K562 (cell line): ENCODE measurements around the gene ZNF74. TPM values are rescaled to one million over a fixed set of nuclear protein-coding genes. Genes with fewer than 3 reads are reported as not detected.

ENCODE experiments used
- ATF3 ChIP-seq, 2 experiments: fragments of 450-650 bp in 1 of 2; sonication (generic) in 1 of 2; formaldehyde crosslinking in 1 of 2; IDR thresholded peaks in 1 of 2; conservative IDR thresholded peaks in 1 of 2; 2 replicates each; pipeline versions ENCODE4 v1.6.1 to v1.8.1; 2016 to 2023; ENCODE audit warnings: mild to moderate bottlenecking in 2 of 2, moderate library complexity in 2 of 2, inconsistent platforms in 1 of 2, missing genetic modification reagents in 1 of 2
- C11orf30 ChIP-seq: fragments of 450-650 bp; IDR thresholded peaks from 2 replicates; pipeline ENCODE4 v1.6.1; 2016; ENCODE audit warnings: low read depth, mild to moderate bottlenecking
- CREB5 ChIP-seq: fragments of 250-450 bp; sonication (Bioruptor Pico); IDR thresholded peaks from 2 replicates; pipeline ENCODE4 v1.5.0; 2020; ENCODE audit warnings: mild to moderate bottlenecking
- HEY1 ChIP-seq: fragments of 250-450 bp; sonication (Bioruptor Pico); IDR thresholded peaks from 2 replicates; pipeline ENCODE4 v1.5.0; 2020; ENCODE audit warnings: mild to moderate bottlenecking, moderate library complexity, borderline replicate concordance
- HNRNPK ChIP-seq: fragments of 200-400 bp; formaldehyde crosslinking; IDR thresholded peaks from one replicate; pipeline ENCODE4 v1.6.1; 2018; ENCODE audit warnings: mild to moderate bottlenecking, low read depth, low read length; ENCODE audit not compliant: poor library complexity, severe bottlenecking
- KDM2B ChIP-seq: fragments of 250-450 bp; sonication (Bioruptor Pico); IDR thresholded peaks from 2 replicates; pipeline ENCODE4 v1.8.0; 2021; ENCODE audit warnings: mild to moderate bottlenecking, moderate library complexity
- NEUROD1 ChIP-seq: fragments of 150-350 bp; IDR thresholded peaks from 2 replicates; pipeline ENCODE4 v1.6.1; 2014; ENCODE audit warnings: borderline replicate concordance, low read length, low read depth; ENCODE audit not compliant: partially characterized antibody
- NFE2L1 ChIP-seq: fragments of 450-650 bp; IDR thresholded peaks from 2 replicates; pipeline ENCODE4 v1.6.1; 2016; ENCODE audit warnings: missing genetic modification characterization, low read depth, mild to moderate bottlenecking, missing compliant biosample characterization, moderate library complexity, borderline replicate concordance
- PHB ChIP-seq: fragments of 250-450 bp; sonication (Bioruptor Pico); IDR thresholded peaks from 2 replicates; pipeline ENCODE4 v1.5.0; 2021
- POLR2G ChIP-seq: fragments of 200-400 bp; formaldehyde crosslinking; IDR thresholded peaks from 2 replicates; pipeline ENCODE4 v1.6.1; 2017; ENCODE audit warnings: low read depth, mild to moderate bottlenecking, antibody characterized with exemption, low read length, moderate library complexity
- RFX7 ChIP-seq: fragments of 250-450 bp; sonication (Bioruptor Pico); IDR thresholded peaks from 2 replicates; pipeline ENCODE4 v1.5.1; 2021; ENCODE audit warnings: mild to moderate bottlenecking
- SAP30 ChIP-seq: fragments of 200-600 bp; sonication (generic); IDR thresholded peaks from 2 replicates; pipeline ENCODE4 v1.6.1; 2012; ENCODE audit warnings: borderline replicate concordance, low read depth, mild to moderate bottlenecking, moderate library complexity, low read length, control low read depth, inconsistent platforms; ENCODE audit not compliant: insufficient read depth, poor library complexity, severe bottlenecking
- STAT5B ChIP-seq: fragments of 250-450 bp; sonication (Bioruptor Pico); IDR thresholded peaks from 2 replicates; pipeline ENCODE4 v1.8.0; 2021; ENCODE audit warnings: mild to moderate bottlenecking, inconsistent platforms
- TBL1XR1 ChIP-seq, 2 experiments: IDR thresholded peaks; 2 replicates each; pipeline ENCODE4 v1.6.1; 2012; ENCODE audit warnings: improper control_type of control experiment in 2 of 2, low read length in 2 of 2, mild to moderate bottlenecking in 1 of 2
- TCF15 ChIP-seq: fragments of 250-450 bp; sonication (Bioruptor Pico); IDR thresholded peaks from 2 replicates; pipeline ENCODE4 v1.8.0; 2022; ENCODE audit warnings: moderate library complexity, mild to moderate bottlenecking, inconsistent platforms
- ZNF12 ChIP-seq: sonication (generic); formaldehyde crosslinking; IDR thresholded peaks from 2 replicates; pipeline ENCODE4 v1.4.0; 2020; ENCODE audit warnings: mild to moderate bottlenecking, missing genetic modification reagents
- ZNF175 ChIP-seq: fragments of 200-800 bp; sonication (Bioruptor generic); IDR thresholded peaks from 2 replicates; pipeline ENCODE4 v1.6.1; 2016; ENCODE audit warnings: low read depth, mild to moderate bottlenecking, missing genetic modification characterization, missing compliant biosample characterization
- ZNF217 ChIP-seq: sonication (generic); formaldehyde crosslinking; IDR thresholded peaks from 2 replicates; pipeline ENCODE4 v1.8.0; 2022; ENCODE audit warnings: mild to moderate bottlenecking, missing genetic modification reagents
- ZNF253 ChIP-seq: fragments of 250-450 bp; sonication (Bioruptor Pico); conservative IDR thresholded peaks from 2 replicates; pipeline ENCODE4 v1.6.1; 2021; ENCODE audit warnings: mild to moderate bottlenecking
- ZNF551 ChIP-seq: fragments of 250-450 bp; sonication (Bioruptor Pico); IDR thresholded peaks from 2 replicates; pipeline ENCODE4 v1.5.0; 2021; ENCODE audit warnings: mild to moderate bottlenecking, moderate library complexity
- ZNF740 ChIP-seq, 3 experiments: fragments of 200-800 bp in 1 of 3; sonication (Bioruptor generic) in 1 of 3; sonication (generic) in 1 of 3; formaldehyde crosslinking in 1 of 3; IDR thresholded peaks; 2 replicates each; pipeline versions ENCODE4 v1.6.1 to v1.8.0; 2016 to 2022; ENCODE audit warnings: mild to moderate bottlenecking in 2 of 3, missing compliant biosample characterization in 2 of 3, missing genetic modification characterization in 2 of 3, missing genetic modification reagents in 1 of 3
- polyA plus RNA-seq, 8 experiments: library from polyadenylated mRNA; depleted of rRNA in 4 of 8; stranded (reverse) in 5 of 8; unstranded in 3 of 8; fragments of >200 nt; fragmentation: Nextera tagmentation in 2 of 8; fragmentation: Illumina TruSeq in 1 of 8; extraction: Ambion mirVana in 2 of 8; extraction: Trizol in 1 of 8; gene quantifications; 2 replicates each; pipeline versions ENCODE4 v1.2.1 to v1.2.3, GENCODE V29; 2011 to 2014; ENCODE audit warnings: inconsistent platforms in 1 of 8, missing spikeins in 1 of 8
- total RNA-seq, 7 experiments: library from RNA; depleted of rRNA in 6 of 7; stranded (reverse); fragments of >200 nt in 6 of 7; fragmentation: Illumina TruSeq in 2 of 7; extraction: Trizol in 2 of 7; gene quantifications; 2 replicates each; pipeline versions ENCODE4 v1.2.1 to v1.2.3, GENCODE V29; 2011 to 2021; ENCODE audit warnings: low replicate concordance in 1 of 7

Gene ZNF74
- total and polyA plus RNA-seq, 9 of the 15 experiments (the other 6 are each of a cell fraction or from before 2014, with no cell fraction given): 2.4 to 53.5 (median 31.5) TPM

GRCh38 chr22:20430101-20430719 is 36.3 kb downstream of the ZNF74 start (continued):
- no peak for TF ChIP-seq TCF15 (CRISPR knock-in tag)
- TF ChIP-seq ZNF217: no peak
- no peak for TF ChIP-seq ZNF12 (CRISPR knock-in tag)
- no peak for TF ChIP-seq ZNF253
- no peak for TF ChIP-seq HEY1 (CRISPR knock-in tag)
- TF ChIP-seq NFE2L1: no peak
- TF ChIP-seq STAT5B: no peak
- no peak for TF ChIP-seq SAP30
- TF ChIP-seq C11orf30: no peak
- no peak; a peak in 1 of 4 replicates for TF ChIP-seq TBL1XR1 (IDR thresholded peaks at IDR 0.05; ENCODE audit: low read length in 2 of 2)
- no peak for TF ChIP-seq RFX7 (CRISPR knock-in tag)
- peak; percentile 12; the same call in 1 of the 2 replicates for TF ChIP-seq POLR2G
- no peak for TF ChIP-seq NEUROD1
- TF ChIP-seq ZNF740 (CRISPR knock-in tag; IDR thresholded peaks at IDR 0.05): no peak
- TF ChIP-seq ZNF740 (tag; IDR thresholded peaks at IDR 0.05): peak in 1 of 2 experiments; percentile 17; a peak in 3 of 4 replicates
- TF ChIP-seq PHB (CRISPR knock-in tag): no peak; the same call in 1 of the 2 replicates
- no peak for TF ChIP-seq KDM2B (CRISPR knock-in tag)
- TF ChIP-seq CREB5 (CRISPR knock-in tag): no peak
- TF ChIP-seq HNRNPK: no peak
- no peak for TF ChIP-seq ZNF175 (CRISPR knock-in tag)
- no peak; the same call in 1 of the 2 replicates for TF ChIP-seq ATF3 (IDR thresholded peaks at IDR 0.05)
- 0 out of 2 replicates have a peak, but pooled peaks have one; percentile 61 for TF ChIP-seq ATF3 (CRISPR knock-in tag; conservative IDR thresholded peaks at IDR 0.05)
- TF ChIP-seq ZNF551: no peak
